GM19397 (cell line): Measurements from ENCODE around the gene TEX52.

Source experiments
- ATAC-seq: cut with Tn5 transposase; IDR thresholded peaks from one replicate; pipeline ENCODE4 v1.9.1; 2021; ENCODE audit warnings: mild to moderate bottlenecking, moderate library complexity; ENCODE audit not compliant: unreplicated experiment

Gene TEX52

DNA sequence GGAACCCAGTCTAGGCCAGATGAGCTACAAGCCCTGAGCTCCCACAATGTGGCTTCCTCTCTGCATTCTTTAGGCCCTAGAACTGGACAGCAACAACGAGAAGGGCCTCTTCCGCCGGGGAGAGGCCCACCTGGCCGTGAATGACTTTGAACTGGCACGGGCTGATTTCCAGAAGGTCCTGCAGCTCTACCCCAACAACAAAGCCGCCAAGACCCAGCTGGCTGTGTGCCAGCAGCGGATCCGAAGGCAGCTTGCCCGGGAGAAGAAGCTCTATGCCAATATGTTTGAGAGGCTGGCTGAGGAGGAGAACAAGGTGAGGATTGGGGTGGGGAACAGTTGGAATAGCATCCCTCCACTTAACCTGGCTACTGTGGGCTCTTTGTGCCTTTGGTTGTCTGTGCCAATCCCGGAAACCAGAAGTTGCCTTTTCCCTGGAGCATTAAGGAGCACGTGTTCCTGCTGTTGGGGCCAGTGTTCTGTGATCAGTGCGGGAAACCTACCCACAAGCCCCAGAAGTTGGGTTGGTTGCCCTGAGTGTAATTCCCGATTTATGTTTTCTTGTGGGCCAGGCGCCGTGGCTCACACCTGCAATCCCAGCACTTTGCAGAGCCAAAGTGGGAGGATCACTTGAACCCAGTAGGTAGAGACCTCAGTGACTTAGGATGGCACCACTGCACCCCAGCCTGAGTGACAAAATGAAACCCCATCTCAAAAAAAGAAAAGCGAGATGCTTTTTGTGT lies 55.6 kb downstream of the TEX52 start:
- no peak for ATAC-seq

- no peak for ATAC-seq
These were observed 56.7 kb downstream of the TEX52 start for GRCh38 chr12:2800046-2800570.
